ENCODE measurements around the gene PEMT.

GRCh38 chr17:17493249-17493985 is 98.1 kb downstream of the PEMT start:
- TF ChIP-seq PBX3 (CRISPR knock-in tag; IDR thresholded peaks at IDR 0.05) (no peak), ZSCAN23 (tag by site-specific recombination; IDR thresholded peaks at IDR 0.05) (no peak), CTCF (tag by site-specific recombination; IDR thresholded peaks at IDR 0.05) (no peak), ZNF776 (tag by site-specific recombination; IDR thresholded peaks at IDR 0.05; ENCODE audit: borderline replicate concordance) (no peak), YY1 (tag by site-specific recombination; IDR thresholded peaks at IDR 0.05) (no peak)
- TF ChIP-seq, protein P1, sequence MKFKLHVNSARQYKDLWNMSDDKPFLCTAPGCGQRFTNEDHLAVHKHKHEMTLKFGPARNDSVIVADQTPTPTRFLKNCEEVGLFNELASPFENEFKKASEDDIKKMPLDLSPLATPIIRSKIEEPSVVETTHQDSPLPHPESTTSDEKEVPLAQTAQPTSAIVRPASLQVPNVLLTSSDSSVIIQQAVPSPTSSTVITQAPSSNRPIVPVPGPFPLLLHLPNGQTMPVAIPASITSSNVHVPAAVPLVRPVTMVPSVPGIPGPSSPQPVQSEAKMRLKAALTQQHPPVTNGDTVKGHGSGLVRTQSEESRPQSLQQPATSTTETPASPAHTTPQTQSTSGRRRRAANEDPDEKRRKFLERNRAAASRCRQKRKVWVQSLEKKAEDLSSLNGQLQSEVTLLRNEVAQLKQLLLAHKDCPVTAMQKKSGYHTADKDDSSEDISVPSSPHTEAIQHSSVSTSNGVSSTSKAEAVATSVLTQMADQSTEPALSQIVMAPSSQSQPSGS (tag by site-specific recombination; IDR thresholded peaks at IDR 0.05; ENCODE audit: low read depth) = no peak

Measured in HEK293 (cell line).